IgD-negative memory B cell (primary cell): Measurements from ENCODE around the gene OR52N5. TPM values are rescaled to one million over a fixed set of nuclear protein-coding genes. Genes with fewer than 3 reads are reported as not detected.
A peak's percentile ranks its signal among the peaks of the same experiment; 100 is the strongest.

ENCODE experiments used
- H3K27ac Mint-ChIP-seq, 3 donors: one replicate each; pipeline ENCODE4 v1.8.0; 2020 to 2022; ENCODE audit warnings: mild to moderate bottlenecking in 3 of 3, mixed read lengths in 3 of 3, moderate library complexity in 1 of 3
- H3K27me3 Mint-ChIP-seq: one replicate; pipeline ENCODE4 v1.8.0; 2021; ENCODE audit warnings: mixed read lengths
- H3K36me3 Mint-ChIP-seq: one replicate; pipeline ENCODE4 v1.8.0; 2020; ENCODE audit warnings: mild to moderate bottlenecking, mixed read lengths
- H3K4me1 Mint-ChIP-seq, 3 donors: one replicate each; pipeline ENCODE4 v1.8.0; 2020 to 2022; ENCODE audit warnings: mixed read lengths in 3 of 3, mild to moderate bottlenecking in 1 of 3
- H3K4me3 Mint-ChIP-seq, 4 donors: one replicate each; pipeline ENCODE4 v1.8.0; 2020 to 2022; ENCODE audit warnings: mild to moderate bottlenecking in 4 of 4, mixed read lengths in 4 of 4, moderate library complexity in 3 of 4
- H3K9me3 Mint-ChIP-seq, 3 donors: one replicate each; pipeline ENCODE4 v1.8.0; 2020 to 2021; ENCODE audit warnings: mixed read lengths in 3 of 3, mild to moderate bottlenecking in 1 of 3
- polyA plus RNA-seq: library from polyadenylated mRNA; unstranded; fragments of 300-500 nt; fragmentation: Illumina TruSeq; gene quantifications from one replicate; pipeline ENCODE4 v1.2.3, GENCODE V29; 2021

The OR52N5 gene
- not detected for polyA plus RNA-seq

- Mint-ChIP-seq H3K9me3 (no peaks in the 10 kb centered on the region), H3K4me3 (no peak within 1 kb of the TSS), H3K27me3 (peaks cover under 1% of the 10 kb centered on the region), H3K27ac (no peak within 1 kb of the TSS), H3K4me1 (no peaks in the 10 kb centered on the region), H3K36me3 (no peaks in the 10 kb centered on the region)
Measured at GRCh38 chr11:5783255-5783654, at the start of gene OR52N5. Gene OR52N5 (minus strand): TSS chr11:5783355. CDS start chr11:5778634, 4,721 bp downstream.

GRCh38 chr11:5831196-5831829 lies 48.2 kb upstream of the OR52N5 start:
- H3K27ac Mint-ChIP-seq: no peak overlapping the region
- peaks cover 2% of the 10 kb centered on the region for H3K36me3 Mint-ChIP-seq
- H3K9me3 Mint-ChIP-seq: peaks cover 2 to 3% (median 2%) of the 10 kb centered on the region in 3 donors
- no peaks in the 10 kb centered on the region for H3K4me1 Mint-ChIP-seq
- no peak overlapping the region for H3K4me3 Mint-ChIP-seq
- H3K27me3 Mint-ChIP-seq: peaks cover 2% of the 10 kb centered on the region

GRCh38 chr11:5818245-5818886 lies 35.2 kb upstream of the OR52N5 start:
- peak overlapping the region in 3 of 4 donors; percentile 27 to 89 (median 80) for H3K4me3 Mint-ChIP-seq
- peaks cover 9 to 13% (median 10%) of the 10 kb centered on the region in 3 donors for H3K4me1 Mint-ChIP-seq
- no peaks in the 10 kb centered on the region for H3K36me3 Mint-ChIP-seq
- no peaks in the 10 kb centered on the region for H3K9me3 Mint-ChIP-seq
- peak overlapping the region in 1 of 3 donors; percentile 65 for H3K27ac Mint-ChIP-seq
- no peaks in the 10 kb centered on the region for H3K27me3 Mint-ChIP-seq

GRCh38 chr11:5815534-5815933 lies 32.4 kb upstream of the OR52N5 start:
- H3K27ac Mint-ChIP-seq: no peak overlapping the region
- H3K36me3 Mint-ChIP-seq: no peaks in the 10 kb centered on the region
- no peak overlapping the region for H3K4me3 Mint-ChIP-seq
- H3K9me3 Mint-ChIP-seq: no peaks in the 10 kb centered on the region
- no peaks in the 10 kb centered on the region for H3K27me3 Mint-ChIP-seq
- peaks cover 9 to 13% (median 10%) of the 10 kb centered on the region in 3 donors for H3K4me1 Mint-ChIP-seq

GRCh38 chr11:5809905-5810795 lies 27.0 kb upstream of the OR52N5 start:
- no peaks in the 10 kb centered on the region for H3K36me3 Mint-ChIP-seq
- no peak overlapping the region for H3K27ac Mint-ChIP-seq
- H3K4me3 Mint-ChIP-seq: peak overlapping the region in 1 of 4 donors; percentile 15
- H3K4me1 Mint-ChIP-seq: peaks cover 0 to 9% (median 6%) of the 10 kb centered on the region in 3 donors
- peaks cover 8% of the 10 kb centered on the region for H3K27me3 Mint-ChIP-seq
- no peaks in the 10 kb centered on the region for H3K9me3 Mint-ChIP-seq

GRCh38 chr11:5809122-5809519 lies 26.0 kb upstream of the OR52N5 start:
- no peaks in the 10 kb centered on the region for H3K36me3 Mint-ChIP-seq
- peaks cover 1 to 5% (median 2%) of the 10 kb centered on the region in 3 donors for H3K9me3 Mint-ChIP-seq
- no peak overlapping the region for H3K27ac Mint-ChIP-seq
- peaks cover 8% of the 10 kb centered on the region for H3K27me3 Mint-ChIP-seq
- H3K4me1 Mint-ChIP-seq: peaks cover 0 to 9% (median 6%) of the 10 kb centered on the region in 3 donors
- H3K4me3 Mint-ChIP-seq: peak overlapping the region; percentile 73 to 96 (median 89)

- no peaks in the 10 kb centered on the region for H3K36me3 Mint-ChIP-seq
- no peak within 1 kb of the TSS for H3K27ac Mint-ChIP-seq
- H3K27me3 Mint-ChIP-seq: peaks cover 8% of the 10 kb centered on the region
- H3K9me3 Mint-ChIP-seq: peaks cover 2 to 10% (median 3%) of the 10 kb centered on the region in 3 donors
- H3K4me1 Mint-ChIP-seq: peaks cover 0 to 9% (median 6%) of the 10 kb centered on the region in 3 donors
- peak within 1 kb of the TSS; percentile 73 to 96 (median 89) for H3K4me3 Mint-ChIP-seq
Measured at GRCh38 chr11:5808500-5809121, 25.5 kb upstream of the OR52N5 start, which contains the start of gene OR52N2. Gene OR52N2 (plus strand): TSS chr11:5808924. CDS start chr11:5820336, 11,412 bp downstream.

GRCh38 chr11:5807580-5807979 lies 24.4 kb upstream of the OR52N5 start:
- Mint-ChIP-seq H3K4me1 (peaks cover 0 to 9% (median 6%) of the 10 kb centered on the region in 3 donors), H3K36me3 (no peaks in the 10 kb centered on the region), H3K27ac (no peak overlapping the region), H3K4me3 (peak overlapping the region in 1 of 4 donors; percentile 13), H3K27me3 (peaks cover 8% of the 10 kb centered on the region), H3K9me3 (peaks cover 5 to 14% (median 10%) of the 10 kb centered on the region in 3 donors)

- Mint-ChIP-seq H3K9me3 (peaks cover 5 to 14% (median 10%) of the 10 kb centered on the region in 3 donors), H3K27ac (no peak overlapping the region), H3K27me3 (peaks cover 6% of the 10 kb centered on the region), H3K4me1 (peaks cover 0 to 5% (median 2%) of the 10 kb centered on the region in 3 donors), H3K36me3 (no peaks in the 10 kb centered on the region), H3K4me3 (no peak overlapping the region)
Measured at GRCh38 chr11:5803982-5804381, 20.8 kb upstream of the OR52N5 start.

- Mint-ChIP-seq H3K4me3 (no peak overlapping the region), H3K27me3 (peaks cover 16% of the 10 kb centered on the region), H3K36me3 (no peaks in the 10 kb centered on the region)
Measured at GRCh38 chr11:5796541-5796940, 13.4 kb upstream of the OR52N5 start.

GRCh38 chr11:5791165-5791564 lies 8.0 kb upstream of the OR52N5 start, which contains the start of gene OR52N1:
Gene OR52N1 (minus strand): TSS chr11:5791265. CDS start chr11:5788816, 2,449 bp downstream.
- Mint-ChIP-seq H3K4me3 (no peak within 1 kb of the TSS), H3K27ac (no peak within 1 kb of the TSS), H3K4me1 (no peaks in the 10 kb centered on the region), H3K9me3 (no peaks in the 10 kb centered on the region), H3K27me3 (peaks cover 5% of the 10 kb centered on the region), H3K36me3 (no peaks in the 10 kb centered on the region)

More at GRCh38 chr11:5796541-5796940, 13.4 kb upstream of the OR52N5 start:
- Mint-ChIP-seq H3K9me3 (no peaks in the 10 kb centered on the region), H3K4me1 (no peaks in the 10 kb centered on the region), H3K27ac (no peak overlapping the region)

GRCh38 chr11:5767056-5767455 lies 16.1 kb downstream of the OR52N5 start:
- no peaks in the 10 kb centered on the region for H3K9me3 Mint-ChIP-seq
- no peaks in the 10 kb centered on the region for H3K27me3 Mint-ChIP-seq
- H3K36me3 Mint-ChIP-seq: no peaks in the 10 kb centered on the region
- no peaks in the 10 kb centered on the region for H3K4me1 Mint-ChIP-seq
- no peak overlapping the region for H3K27ac Mint-ChIP-seq
- no peak overlapping the region for H3K4me3 Mint-ChIP-seq

GRCh38 chr11:5753943-5754342 lies 29.2 kb downstream of the OR52N5 start, which contains the start of gene OR52N4:
Gene OR52N4 (plus strand): TSS chr11:5754243. CDS start chr11:5754741, 498 bp downstream.
- Mint-ChIP-seq H3K9me3 (no peaks in the 10 kb centered on the region), H3K4me3 (no peak within 1 kb of the TSS), H3K27me3 (no peaks in the 10 kb centered on the region), H3K4me1 (no peaks in the 10 kb centered on the region), H3K27ac (peak within 1 kb of the TSS in 1 of 3 donors; percentile 80), H3K36me3 (peaks cover 4% of the 10 kb centered on the region)

- Mint-ChIP-seq H3K27ac (no peak overlapping the region), H3K9me3 (peaks cover 0 to 2% (median 0%) of the 10 kb centered on the region in 3 donors), H3K36me3 (no peaks in the 10 kb centered on the region), H3K27me3 (no peaks in the 10 kb centered on the region), H3K4me1 (no peaks in the 10 kb centered on the region), H3K4me3 (no peak overlapping the region)
Measured at GRCh38 chr11:5749836-5750235, 33.3 kb downstream of the OR52N5 start.
